ENCODE data around the gene GPR156.

GRCh38 chr3:120177707-120178306 lies 107.2 kb downstream of the GPR156 start:
- TF ChIP-seq CHD1 (IDR thresholded peaks at IDR 0.05; ENCODE audit: low read depth, low read length) = no peak
- no peak for TF ChIP-seq SMC3 (IDR thresholded peaks at IDR 0.05; ENCODE audit: low read depth, low read length)
- TF ChIP-seq CTCF (conservative IDR thresholded peaks at IDR 0.05; ENCODE audit: low read depth, low read length) = no peak
